ENCODE measurements around the gene RBM17. TPM values are rescaled to one million over a fixed set of nuclear protein-coding genes. Genes with fewer than 3 reads are reported as not detected.
"Not testable (repeated sequence)": the region's sequence is repeated elsewhere in the genome, so short reads cannot be mapped to it uniquely, and the experiment has no call there.

The RBM17 gene
- total RNA-seq, 1 donor from 2014 or later: 112 TPM

GRCh38 chr10:6098156-6098555 is 9.3 kb downstream of the RBM17 start:
- Mint-ChIP-seq H3K9me3 (no peaks in the 10 kb centered on the region), H3K4me3 (no peak overlapping the region), H3K27ac (no peak overlapping the region), H3K4me1 (no peaks in the 10 kb centered on the region), H3K36me3 (peaks cover 25% of the 10 kb centered on the region), H3K27me3 (ENCODE audit: low read depth) (no peaks in the 10 kb centered on the region)
- DNase-seq (ENCODE audit: low spot score in 2 of 2, unreplicated experiment in 2 of 2): no peak
- TF ChIP-seq CTCF (IDR thresholded peaks at IDR 0.05; ENCODE audit: unreplicated experiment): no peak

GRCh38 chr10:6100370-6100769 is 11.5 kb downstream of the RBM17 start:
- no peak for DNase-seq (ENCODE audit: low spot score in 2 of 2, unreplicated experiment in 2 of 2)
- Mint-ChIP-seq H3K36me3 (peaks cover 34% of the 10 kb centered on the region), H3K27me3 (ENCODE audit: low read depth) (no peaks in the 10 kb centered on the region), H3K4me1 (no peaks in the 10 kb centered on the region), H3K4me3 (no peak overlapping the region), H3K9me3 (no peaks in the 10 kb centered on the region), H3K27ac (no peak overlapping the region)
- TF ChIP-seq CTCF (IDR thresholded peaks at IDR 0.05; ENCODE audit: unreplicated experiment): no peak

GRCh38 chr10:6101181-6101580 is 12.3 kb downstream of the RBM17 start:
- H3K9me3 Mint-ChIP-seq: no peaks in the 10 kb centered on the region
- no peaks in the 10 kb centered on the region for H3K27me3 Mint-ChIP-seq (ENCODE audit: low read depth)
- H3K36me3 Mint-ChIP-seq: peaks cover 34% of the 10 kb centered on the region
- no peaks in the 10 kb centered on the region for H3K4me1 Mint-ChIP-seq
- no peak overlapping the region for H3K4me3 Mint-ChIP-seq
- TF ChIP-seq CTCF (IDR thresholded peaks at IDR 0.05; ENCODE audit: unreplicated experiment): no peak
- H3K27ac Mint-ChIP-seq: no peak overlapping the region
- DNase-seq (ENCODE audit: low spot score in 2 of 2, unreplicated experiment in 2 of 2): no peak

GRCh38 chr10:6102128-6102527 is 13.3 kb downstream of the RBM17 start:
- no peak overlapping the region for H3K27ac Mint-ChIP-seq
- TF ChIP-seq CTCF (IDR thresholded peaks at IDR 0.05; ENCODE audit: unreplicated experiment): no peak

GRCh38 chr10:6103591-6103990 is 14.8 kb downstream of the RBM17 start:
- Mint-ChIP-seq H3K27me3 (ENCODE audit: low read depth) (no peaks in the 10 kb centered on the region), H3K4me3 (no peak overlapping the region), H3K9me3 (no peaks in the 10 kb centered on the region), H3K4me1 (peaks cover 4% of the 10 kb centered on the region), H3K36me3 (peaks cover 36% of the 10 kb centered on the region), H3K27ac (no peak overlapping the region)
- TF ChIP-seq CTCF (IDR thresholded peaks at IDR 0.05; ENCODE audit: unreplicated experiment): no peak
- DNase-seq (ENCODE audit: low spot score in 2 of 2, unreplicated experiment in 2 of 2): no peak

More at GRCh38 chr10:6102128-6102527, 13.3 kb downstream of the RBM17 start:
- DNase-seq (ENCODE audit: low spot score in 2 of 2, unreplicated experiment in 2 of 2): no peak
- no peaks in the 10 kb centered on the region for H3K4me1 Mint-ChIP-seq
- no peak overlapping the region for H3K4me3 Mint-ChIP-seq
- no peaks in the 10 kb centered on the region for H3K27me3 Mint-ChIP-seq (ENCODE audit: low read depth)
- H3K36me3 Mint-ChIP-seq: peaks cover 38% of the 10 kb centered on the region
- no peaks in the 10 kb centered on the region for H3K9me3 Mint-ChIP-seq

GRCh38 chr10:6107616-6108015 is 18.8 kb downstream of the RBM17 start:
- peaks cover 55% of the 10 kb centered on the region for H3K36me3 Mint-ChIP-seq
- not testable (repeated sequence) for H3K27me3 Mint-ChIP-seq (ENCODE audit: low read depth); H3K27ac Mint-ChIP-seq; H3K4me3 Mint-ChIP-seq; H3K4me1 Mint-ChIP-seq; H3K9me3 Mint-ChIP-seq; DNase-seq (ENCODE audit: low spot score in 2 of 2, unreplicated experiment in 2 of 2)

Measured in mesothelial cell of epicardium (in vitro differentiated cells).